GM12878 (cell line): ENCODE measurements around the gene PRM3. TPM values are rescaled to one million over a fixed set of nuclear protein-coding genes. Genes with fewer than 3 reads are reported as not detected.
A peak's percentile ranks its signal among the peaks of the same experiment; 100 is the strongest.

Experiments used
- ATAC-seq: fragments of 200-7000 bp; cut with Tn5 transposase; 3 replicates; pipeline ENCODE4 v1.9.1; 2020; ENCODE audit warnings: mild to moderate bottlenecking, moderate library complexity
- BruUV-seq: library from RNA; stranded (reverse); fragments of 400-500 nt; replicated peaks from 2 replicates; lab custom pipeline; 2021; lab: Mats Ljungman, UMichigan
- CTCF ChIA-PET: fragments of 300-600 bp; sonication (Branson Sonifier 250); formaldehyde crosslinking; extraction: SDS; loops from one replicate; lab custom pipeline; 2021; ENCODE audit warnings: inconsistent platforms; lab: Yijun Ruan, JAX
- POLR2A ChIA-PET: fragments of 350-600 bp; formaldehyde crosslinking; extraction: SDS; loops from one replicate; lab custom pipeline; 2021; ENCODE audit warnings: inconsistent platforms; lab: Charles Lee
- RAD21 ChIA-PET: fragments of 300-600 bp; sonication (Branson Sonifier 250); formaldehyde crosslinking; loops from one replicate; lab custom pipeline; 2023; ENCODE audit warnings: antibody characterized with exemption; ENCODE audit not compliant: unreplicated experiment; lab: Charles Lee
- SMC1A ChIA-PET: fragments of 300-600 bp; sonication (Branson Sonifier 250); formaldehyde crosslinking; loops from one replicate; lab custom pipeline; 2023; ENCODE audit not compliant: unreplicated experiment, uncharacterized antibody; lab: Charles Lee
- DNase-seq: peaks from one replicate; pipeline ENCODE4 v3.0.0-alpha.2; 2011; ENCODE audit warnings: low read depth, low spot score
- FAIRE-seq: peaks from 3 replicates; lab custom pipeline; 2011; peaks lifted over from hg19 to GRCh38; lab: Jason Lieb, UNC
- H2AFZ ChIP-seq: 2 replicates; pipeline ENCODE4 v1.6.0; 2011; ENCODE audit warnings: low read depth, low read length, control low read depth; ENCODE audit not compliant: control insufficient read depth
- H3K27ac ChIP-seq: 2 replicates; pipeline ENCODE4 v1.5.1; 2011; ENCODE audit warnings: control low read depth; ENCODE audit not compliant: control insufficient read depth, insufficient read depth
- H3K27me3 ChIP-seq, 2 experiments: replicated peaks in 1 of 2; 2 replicates each; pipeline versions ENCODE4 v1.6.0 to v1.6.1; 2011; ENCODE audit warnings: low read length in 1 of 2; ENCODE audit not compliant: control insufficient read depth in 2 of 2, insufficient read depth in 2 of 2
- H3K36me3 ChIP-seq, 2 experiments: 2 replicates each; pipeline ENCODE4 v1.5.1; 2011; ENCODE audit warnings: low read length in 1 of 2; ENCODE audit not compliant: control insufficient read depth in 2 of 2, insufficient read depth in 2 of 2
- H3K4me1 ChIP-seq: 2 replicates; pipeline ENCODE4 v1.6.1; 2011; ENCODE audit warnings: mild to moderate bottlenecking, low read length, moderate library complexity, mixed read lengths; ENCODE audit not compliant: control insufficient read depth, insufficient read depth
- H3K4me2 ChIP-seq: 2 replicates; pipeline ENCODE4 v1.6.0; 2011; ENCODE audit warnings: control low read depth; ENCODE audit not compliant: control insufficient read depth, insufficient read depth
- H3K4me3 ChIP-seq: fragments of 200-600 bp; sonication (generic); 2 replicates; pipeline ENCODE4 v1.5.1; 2016
- H3K79me2 ChIP-seq: 2 replicates; pipeline ENCODE4 v1.6.0; 2011; ENCODE audit warnings: low read length; ENCODE audit not compliant: control insufficient read depth, insufficient read depth
- H3K9ac ChIP-seq: 2 replicates; pipeline ENCODE4 v1.8.0; 2011; ENCODE audit warnings: low read length, control low read depth, mixed read lengths; ENCODE audit not compliant: control insufficient read depth, insufficient read depth
- H3K9me3 ChIP-seq: replicated peaks from 3 replicates; pipeline ENCODE4 v1.5.1; 2011; ENCODE audit warnings: mild to moderate bottlenecking, low read length; ENCODE audit not compliant: control insufficient read depth, insufficient read depth
- H4K20me1 ChIP-seq: 2 replicates; pipeline ENCODE4 v1.6.0; 2011; ENCODE audit not compliant: control insufficient read depth, insufficient read depth
- BCLAF1 ChIP-seq: fragments of 450-650 bp; IDR thresholded peaks from 2 replicates; pipeline ENCODE4 v1.6.1; 2017; ENCODE audit warnings: antibody characterized with exemption, mild to moderate bottlenecking, moderate library complexity
- HDAC6 ChIP-seq: fragments of 200-600 bp; sonication (generic); IDR thresholded peaks from one replicate; pipeline ENCODE4 v1.8.0; 2017; ENCODE audit warnings: antibody characterized with exemption; ENCODE audit not compliant: unreplicated experiment
- NR2F1 ChIP-seq: fragments of 450-650 bp; conservative IDR thresholded peaks from 2 replicates; pipeline ENCODE4 v1.6.1; 2017; ENCODE audit warnings: mild to moderate bottlenecking
- SRF ChIP-seq, 2 experiments: IDR thresholded peaks; 2 replicates each; pipeline ENCODE4 v1.6.1; 2011; ENCODE audit warnings: low read depth in 2 of 2, low read length in 2 of 2, mild to moderate bottlenecking in 1 of 2, moderate library complexity in 1 of 2
- WGBS: methylation state at CpG from one replicate; pipeline ENCODE4 v1.1.6; 2016; ENCODE audit warnings: low lambda C conversion rate; ENCODE audit not compliant: insufficient replicate concordance, insufficient coverage; ENCODE audit errors: missing lambda C conversion rate; 5-methylcytosine and 5-hydroxymethylcytosine counted together
- in situ Hi-C: fragments of 300-500 bp; cut with MboI; formaldehyde crosslinking; loops from 9 replicates; pipeline ENCODE4 v1.14.3; 2018; ENCODE audit warnings: mixed read lengths
- intact Hi-C: fragments of 100-400 bp; cut with micrococcal nuclease; formaldehyde crosslinking; loops from one replicate; pipeline ENCODE4 v1.14.2; 2022; ENCODE audit not compliant: unreplicated experiment
- polyA plus RNA-seq, 11 experiments: library from polyadenylated mRNA; depleted of rRNA in 4 of 11; unstranded in 6 of 11; stranded (reverse) in 5 of 11; fragments of >200 nt; fragmentation: Nextera tagmentation in 4 of 11; fragmentation: Illumina TruSeq in 1 of 11; extraction: Ambion mirVana in 4 of 11; extraction: Trizol in 1 of 11; gene quantifications; 1 replicate in 1 of 11; 2 replicates in 10 of 11; pipeline versions ENCODE4 v1.2.1 to v1.2.3, GENCODE V29; 2011 to 2016; ENCODE audit warnings: inconsistent platforms in 2 of 11, missing spikeins in 2 of 11, low read depth in 1 of 11
- total RNA-seq, 4 experiments: library from RNA; depleted of rRNA in 3 of 4; stranded (reverse); fragments of >200 nt in 3 of 4; fragmentation: Illumina TruSeq in 1 of 4; extraction: Trizol in 1 of 4; gene quantifications; 2 replicates each; pipeline versions ENCODE4 v1.2.1 to v1.2.3, GENCODE V29; 2013 to 2021

Gene PRM3
- total and polyA plus RNA-seq, 10 of the 15 experiments (the other 5 are each of a cell fraction or from before 2014, with no cell fraction given) = not detected

GRCh38 chr16:11280616-11281522 is 7.4 kb upstream of the PRM3 start, which contains the start of gene PRM1:
PRM1 (minus strand) TSS chr16:11281330; CDS start chr16:11281238, 92 bp downstream.
- Histone ChIP-seq H3K27ac (no peak within 1 kb of the TSS), H3K4me1 (peaks cover 6% of the 10 kb centered on the region), H4K20me1 (no peaks in the 10 kb centered on the region), H3K36me3 (no peaks in the 10 kb centered on the region), H2AFZ (no peak within 1 kb of the TSS), H3K4me2 (no peak within 1 kb of the TSS), H3K9ac (no peak within 1 kb of the TSS), H3K27me3 (no peaks in the 10 kb centered on the region), H3K4me3 (no peak within 1 kb of the TSS), H3K79me2 (no peaks in the 10 kb centered on the region), H3K9me3 (no peaks in the 10 kb centered on the region)
- no TSS peak for BruUV-seq
- ChIA-PET POLR2A (no interaction called here), RAD21 (no interaction called here), CTCF (no interaction called here), SMC1A (no interaction called here)
- DNase-seq = no peak
- in situ Hi-C loops = no loop called here
- no peak for ATAC-seq
- TF ChIP-seq SRF (IDR thresholded peaks at IDR 0.05; ENCODE audit: low read depth in 2 of 2, low read length in 2 of 2) (peak; percentile 59 to 77), NR2F1 (no peak), BCLAF1 (no peak), HDAC6 (no peak)
- WGBS = 78% methylated on average over 19 of the region's 25 CpGs
- intact Hi-C loops = no loop called here
- FAIRE-seq = no peak
